ELR (cell line): ENCODE results near the gene CHRNB4.

Experiments used
- DNase-seq: peaks from one replicate; pipeline ENCODE4 v3.0.0-alpha.2; 2015; ENCODE audit warnings: low read depth

The CHRNB4 gene

DNA sequence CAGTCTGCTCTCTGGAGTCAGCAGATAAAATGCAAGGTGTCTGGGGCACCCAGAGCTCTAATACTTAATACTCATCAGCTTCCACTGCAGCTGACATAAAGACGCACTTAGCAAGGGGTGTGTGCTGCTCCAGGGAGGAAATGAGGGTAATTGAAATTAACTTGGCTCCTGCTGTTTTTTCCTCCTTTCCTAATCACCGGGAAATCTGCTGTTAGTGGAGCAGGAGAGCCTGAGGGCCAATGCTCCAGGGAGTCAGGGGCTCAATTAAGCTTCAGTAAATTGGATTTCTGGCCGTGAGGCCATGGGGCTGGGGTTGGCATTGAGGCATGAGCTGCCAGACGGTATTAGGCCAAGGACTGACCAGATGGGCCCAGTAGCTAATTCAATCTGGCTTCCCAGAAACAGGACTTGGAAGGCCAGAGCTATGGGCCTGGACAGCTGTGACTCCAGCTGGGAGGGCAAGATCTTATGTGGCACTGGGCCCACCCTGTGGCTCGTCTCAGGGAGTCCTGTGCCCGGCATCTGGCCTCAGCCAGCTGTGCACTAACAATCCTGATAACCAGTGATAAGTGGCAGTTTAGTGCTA is 30.7 kb upstream of the CHRNB4 start:
- no peak for DNase-seq

GRCh38 chr15:78668987-78669386 is 28.0 kb upstream of the CHRNB4 start:
- no peak for DNase-seq

DNA sequence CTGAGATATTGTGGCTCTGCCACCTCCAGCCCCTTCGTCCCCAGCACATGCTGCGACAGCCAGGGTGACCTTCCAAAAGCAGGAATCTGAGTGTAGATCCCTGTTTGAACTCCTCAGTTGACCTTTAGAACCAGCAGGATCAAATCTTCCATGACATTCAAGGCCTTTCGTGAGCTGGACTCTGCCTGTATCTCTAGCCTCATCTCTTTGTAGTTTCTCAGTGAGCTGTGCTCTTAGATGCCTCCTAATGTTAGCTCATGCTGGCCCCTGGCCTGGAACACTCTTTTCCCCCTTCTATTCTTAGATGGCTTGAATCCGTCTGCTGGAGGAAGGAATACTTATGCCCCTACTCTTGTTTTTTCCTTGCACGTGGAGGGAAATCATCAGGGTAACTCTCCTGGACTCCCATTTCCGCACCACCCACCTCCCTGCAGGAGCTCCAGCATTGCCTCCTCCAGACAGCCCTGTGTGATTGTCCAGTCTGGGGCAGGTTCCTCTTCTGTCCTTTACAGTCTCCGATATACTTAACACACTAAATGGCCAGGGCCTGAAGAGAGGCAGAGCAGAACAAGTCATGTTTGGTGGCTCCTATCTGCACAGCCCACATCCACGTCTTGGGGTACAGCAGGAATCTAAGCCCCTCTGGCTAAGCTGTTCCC is 26.7 kb upstream of the CHRNB4 start:
- DNase-seq, result no peak

DNA sequence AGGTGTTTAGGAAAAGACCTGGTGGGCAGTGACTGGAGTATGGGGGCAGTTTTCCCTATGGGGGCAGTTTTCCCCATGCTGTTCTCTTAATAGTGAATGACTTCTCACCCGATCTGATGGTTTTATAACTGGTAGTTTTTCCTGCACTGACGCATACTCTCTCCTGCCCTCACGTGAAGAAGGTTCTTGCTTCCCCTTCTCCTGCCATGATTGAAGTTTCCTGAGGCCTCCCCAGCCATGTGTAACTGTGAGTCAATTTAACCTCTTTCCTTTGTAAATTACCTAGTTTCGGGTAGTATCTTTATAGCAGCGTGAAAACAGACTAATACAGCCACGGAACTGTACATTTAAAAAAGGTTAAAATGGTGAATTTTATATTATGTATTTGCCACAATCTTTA is 25.0 kb upstream of the CHRNB4 start:
- DNase-seq, result no peak

DNA sequence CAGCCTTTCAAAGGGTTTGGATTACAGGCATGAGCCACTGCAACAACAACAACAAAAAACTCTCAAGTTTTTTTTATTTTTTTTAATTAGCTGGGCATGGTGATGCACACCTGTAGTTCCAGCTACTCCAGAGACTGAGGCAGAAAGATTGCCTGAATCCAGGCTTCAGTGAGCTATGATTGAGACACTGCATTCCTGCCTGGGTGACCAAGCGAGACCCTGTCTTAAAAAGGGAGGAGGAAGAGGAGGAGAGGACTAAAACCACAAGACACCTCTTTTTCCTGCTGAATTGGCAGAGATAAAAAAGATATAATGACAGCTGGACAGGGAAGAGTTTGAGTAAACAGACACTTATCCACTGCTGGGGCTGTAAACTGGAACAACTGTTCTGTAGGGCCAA is 22.7 kb upstream of the CHRNB4 start:
- no peak for DNase-seq

GRCh38 chr15:78662028-78662427 is 21.0 kb upstream of the CHRNB4 start:
- no peak for DNase-seq

DNA sequence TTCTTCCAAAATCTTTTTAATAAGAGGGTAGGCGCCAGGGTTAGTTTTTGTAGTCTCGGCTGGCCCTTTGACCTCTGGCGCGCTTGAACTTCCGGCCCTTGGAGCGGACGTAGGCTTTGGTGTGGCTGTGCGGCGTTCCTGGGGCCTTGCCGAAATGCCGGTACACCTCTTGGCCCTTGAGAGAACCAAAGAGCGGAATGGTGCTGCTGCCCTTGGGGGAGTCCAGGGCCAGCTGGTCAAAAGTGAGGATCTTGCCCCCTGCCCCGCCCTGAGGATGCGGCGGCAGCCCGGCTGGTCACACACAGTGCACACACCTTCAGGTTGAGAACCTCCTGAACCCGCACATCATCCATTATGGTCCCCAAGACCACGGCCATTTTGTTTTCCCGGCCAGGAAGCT is 20.0 kb upstream of the CHRNB4 start:
- no peak for DNase-seq

- no peak for DNase-seq
Observed at GRCh38 chr15:78660584-78660983, 19.6 kb upstream of the CHRNB4 start.

DNA sequence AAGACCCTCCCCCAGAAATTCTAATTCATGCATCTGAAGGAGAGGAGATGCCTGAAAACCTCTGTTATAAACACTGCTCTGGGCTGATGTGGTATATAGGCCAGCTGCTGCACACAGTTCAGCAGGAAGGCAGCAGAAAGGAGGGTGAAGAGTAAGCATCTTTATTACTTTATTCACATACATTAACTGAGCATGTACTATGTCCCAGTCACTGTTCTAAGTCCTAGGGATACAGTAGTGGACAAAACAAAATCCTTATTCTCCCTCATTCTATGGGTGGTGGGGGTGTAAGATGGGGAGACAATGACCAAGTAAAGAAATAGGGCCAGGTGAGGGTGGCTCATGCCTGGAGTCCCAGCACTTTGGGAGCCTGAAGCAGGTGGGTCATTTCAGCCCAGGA is 17.8 kb upstream of the CHRNB4 start:
- no peak for DNase-seq

GRCh38 chr15:78654272-78654671 is 13.3 kb upstream of the CHRNB4 start:
- no peak for DNase-seq

DNA sequence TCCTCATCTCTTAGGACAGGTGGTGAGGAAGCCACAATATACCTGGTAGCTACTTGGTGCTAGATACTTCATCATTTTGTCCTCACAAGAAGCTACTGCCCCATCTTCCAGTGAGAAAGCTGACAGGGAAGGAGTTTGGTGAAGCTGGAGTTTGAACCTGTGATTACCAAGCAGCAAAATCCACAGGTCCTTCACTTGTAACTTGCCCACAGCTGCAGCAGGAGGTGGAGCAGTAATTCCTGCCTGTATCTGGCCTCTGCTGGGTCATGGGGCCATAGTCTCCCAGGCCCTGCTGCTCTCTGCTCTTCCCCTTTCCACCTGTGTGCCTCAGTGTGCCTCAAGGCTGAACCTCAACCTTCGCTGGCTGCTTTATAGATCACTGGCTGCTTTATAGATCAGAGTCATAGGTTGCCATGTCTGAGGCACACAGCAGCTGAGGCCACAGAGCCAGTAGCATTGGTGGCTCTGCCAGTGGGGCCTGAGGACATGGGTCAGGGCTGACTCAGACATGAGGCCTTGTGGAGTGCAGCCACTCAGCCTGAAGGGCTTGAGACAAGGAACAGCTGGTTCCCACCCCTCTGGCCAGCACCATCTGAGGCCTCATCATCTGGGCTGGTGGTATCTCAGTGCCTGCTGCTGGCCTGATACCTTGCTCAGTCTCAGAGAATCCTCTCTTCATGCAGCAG is 11.1 kb upstream of the CHRNB4 start:
- no peak for DNase-seq

- no peak for DNase-seq
Observed at GRCh38 chr15:78651007-78651406, 10.0 kb upstream of the CHRNB4 start.

- no peak for DNase-seq
Observed at GRCh38 chr15:78650022-78650421, 9.0 kb upstream of the CHRNB4 start.

DNA sequence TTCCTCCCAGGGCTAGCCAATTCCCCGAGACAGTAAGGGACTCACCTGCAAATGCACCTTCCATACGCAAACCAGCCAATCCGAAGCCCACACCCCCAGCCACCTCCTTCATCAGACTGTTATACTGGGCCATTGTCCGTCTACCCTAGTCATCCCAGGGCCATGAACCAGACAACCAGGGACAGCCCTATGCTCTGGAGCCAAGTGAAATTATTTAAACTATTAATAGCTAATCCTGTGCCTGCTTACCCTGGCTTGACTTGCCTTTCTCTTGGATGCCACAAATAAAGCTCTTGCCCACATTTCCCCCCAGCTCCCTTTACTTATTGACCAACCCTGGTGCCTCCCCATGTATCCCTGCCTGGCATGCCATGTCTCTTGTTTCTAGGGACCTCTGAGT is 4.0 kb upstream of the CHRNB4 start:
- no peak for DNase-seq

- DNase-seq, result no peak
Observed at GRCh38 chr15:78642331-78642730, 1.3 kb upstream of the CHRNB4 start.

- no peak for DNase-seq
Observed at GRCh38 chr15:78641749-78642275, 802 bp upstream of the CHRNB4 start.

DNA sequence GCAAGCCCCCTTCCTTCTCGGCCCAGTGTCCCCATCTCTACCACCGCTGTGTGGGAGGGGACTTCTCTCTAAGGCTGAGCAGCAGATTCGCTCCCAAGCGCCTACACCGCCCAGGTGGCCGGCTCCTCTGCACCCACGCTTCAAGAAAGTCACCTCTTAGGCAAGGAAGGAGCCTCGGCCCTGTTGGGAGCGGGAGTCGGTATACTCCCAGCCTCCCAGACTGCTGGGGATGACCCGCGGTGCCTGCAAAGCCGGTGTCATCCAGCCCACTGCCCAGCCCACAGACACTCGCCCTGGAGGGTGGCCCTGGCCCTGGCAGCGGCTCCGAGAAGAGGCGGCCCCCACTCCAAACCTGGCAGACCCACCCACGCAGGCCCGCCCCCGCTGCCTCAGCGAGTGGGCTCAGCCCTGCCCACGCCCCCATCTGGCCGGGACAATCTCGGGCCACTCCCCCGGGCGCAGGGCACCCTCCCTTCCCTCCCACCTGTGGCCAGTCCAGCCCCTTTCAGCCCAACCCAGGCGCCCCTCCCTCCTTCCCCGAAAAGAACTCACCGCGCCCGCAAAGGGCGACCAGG is 396 bp downstream of the CHRNB4 start:
- no peak for DNase-seq

GRCh38 chr15:78638658-78639314 is 2.2 kb downstream of the CHRNB4 start:
- peak; percentile 60 for DNase-seq

- no peak for DNase-seq
Observed at GRCh38 chr15:78637776-78638435, 3.1 kb downstream of the CHRNB4 start.

- no peak for DNase-seq
Observed at GRCh38 chr15:78636378-78636859, 4.6 kb downstream of the CHRNB4 start.

- DNase-seq, result no peak
Observed at GRCh38 chr15:78635346-78635745, 5.7 kb downstream of the CHRNB4 start.
